ENCODE data around the gene TIMM21.

The TIMM21 gene

GRCh38 chr18:74191577-74191976 lies 43.3 kb downstream of the TIMM21 start:
- DNase-seq (ENCODE audit: low read depth), result no peak

- peak; percentile 83 for DNase-seq (ENCODE audit: low read depth)
These were observed 46.4 kb downstream of the TIMM21 start for GRCh38 chr18:74194691-74195090.

- peak; percentile 58 for DNase-seq (ENCODE audit: low read depth)
These were observed 48.1 kb downstream of the TIMM21 start for GRCh38 chr18:74196220-74197119.

- no peak for DNase-seq (ENCODE audit: low read depth)
These were observed 49.5 kb downstream of the TIMM21 start for GRCh38 chr18:74197705-74198341.

GRCh38 chr18:74198453-74198852 lies 50.1 kb downstream of the TIMM21 start:
- DNase-seq (ENCODE audit: low read depth), result no peak

- DNase-seq (ENCODE audit: low read depth), result no peak
These were observed 52.5 kb downstream of the TIMM21 start for GRCh38 chr18:74200780-74201179.

GRCh38 chr18:74203811-74204210 lies 55.5 kb downstream of the TIMM21 start:
- DNase-seq (ENCODE audit: low read depth), result no peak

- peak; percentile 18 for DNase-seq (ENCODE audit: low read depth)
These were observed 56.3 kb downstream of the TIMM21 start for GRCh38 chr18:74204526-74205152.
